Measurements from ENCODE around the gene GUCY1A1. TPM values are rescaled to one million over a fixed set of nuclear protein-coding genes. Genes with fewer than 3 reads are reported as not detected.

Gene GUCY1A1
- total RNA-seq, 1 donor from 2014 or later, result 63.1 TPM

GRCh38 chr4:155703486-155704247 is 37.0 kb downstream of the GUCY1A1 start:
- Histone ChIP-seq H3K4me1 (peaks cover 17% of the 10 kb centered on the region), H3K27ac (no peak overlapping the region), H3K27me3 (ENCODE audit: low read depth) (no peaks in the 10 kb centered on the region), H3K9me3 (no peaks in the 10 kb centered on the region), H3K4me3 (no peak overlapping the region), H3K36me3 (peaks cover 3% of the 10 kb centered on the region)
- TF ChIP-seq CTCF (IDR thresholded peaks at IDR 0.05), result no peak
- intact Hi-C loops (cut with DNase I), result no loop called here
- ATAC-seq (peak in 1 of 2 donors; percentile 80), DNase-seq (no peak)

GRCh38 chr4:155704841-155705404 is 38.3 kb downstream of the GUCY1A1 start:
- Histone ChIP-seq H3K4me3 (no peak overlapping the region), H3K4me1 (peaks cover 17% of the 10 kb centered on the region), H3K36me3 (peaks cover 3% of the 10 kb centered on the region), H3K9me3 (no peaks in the 10 kb centered on the region), H3K27me3 (ENCODE audit: low read depth) (no peaks in the 10 kb centered on the region), H3K27ac (no peak overlapping the region)
- ATAC-seq, result no peak
- DNase-seq, result no peak
- no peak for TF ChIP-seq CTCF (IDR thresholded peaks at IDR 0.05)
- intact Hi-C loops (cut with DNase I), result no loop called here

- TF ChIP-seq CTCF (IDR thresholded peaks at IDR 0.05), result no peak
- Histone ChIP-seq H3K9me3 (no peaks in the 10 kb centered on the region), H3K27ac (no peak overlapping the region), H3K4me3 (no peak overlapping the region), H3K27me3 (ENCODE audit: low read depth) (no peaks in the 10 kb centered on the region), H3K36me3 (peaks cover 3% of the 10 kb centered on the region), H3K4me1 (peaks cover 17% of the 10 kb centered on the region)
- peak; percentile 23 to 76 for ATAC-seq
- intact Hi-C loops (cut with DNase I), result no loop called here
- DNase-seq, result no peak
Observed at GRCh38 chr4:155705664-155706063, 39.0 kb downstream of the GUCY1A1 start.

GRCh38 chr4:155706147-155706546 is 39.5 kb downstream of the GUCY1A1 start:
- intact Hi-C loops (cut with DNase I), result no loop called here
- no peaks in the 10 kb centered on the region for H3K9me3 ChIP-seq
- H3K27me3 ChIP-seq (ENCODE audit: low read depth), result no peaks in the 10 kb centered on the region
- no peak for TF ChIP-seq CTCF (IDR thresholded peaks at IDR 0.05)
- no peak overlapping the region for H3K4me3 ChIP-seq
- peaks cover 17% of the 10 kb centered on the region for H3K4me1 ChIP-seq
- ATAC-seq, result no peak
- no peak overlapping the region for H3K27ac ChIP-seq
- DNase-seq, result no peak
- peaks cover 3% of the 10 kb centered on the region for H3K36me3 ChIP-seq

GRCh38 chr4:155707251-155707650 is 40.6 kb downstream of the GUCY1A1 start:
- peaks cover 3% of the 10 kb centered on the region for H3K36me3 ChIP-seq
- DNase-seq (peak; percentile 56), ATAC-seq (peak; percentile 71 to 86)
- no peak overlapping the region for H3K27ac ChIP-seq
- intact Hi-C loops (cut with DNase I), result no loop called here
- no peaks in the 10 kb centered on the region for H3K9me3 ChIP-seq
- H3K4me3 ChIP-seq, result no peak overlapping the region
- H3K4me1 ChIP-seq, result peaks cover 17% of the 10 kb centered on the region
- no peaks in the 10 kb centered on the region for H3K27me3 ChIP-seq (ENCODE audit: low read depth)
- no peak for TF ChIP-seq CTCF (IDR thresholded peaks at IDR 0.05)
